HepG2 (cell line): Measurements from ENCODE around the gene BLOC1S1. TPM values are rescaled to one million over a fixed set of nuclear protein-coding genes. Genes with fewer than 3 reads are reported as not detected.

ENCODE experiments used
- DZIP1 ChIP-seq: sonication (generic); formaldehyde crosslinking; IDR thresholded peaks from 2 replicates; pipeline ENCODE4 v1.5.0; 2020; ENCODE audit warnings: mild to moderate bottlenecking, missing genetic modification reagents
- HNF1B ChIP-seq: sonication (generic); formaldehyde crosslinking; IDR thresholded peaks from 2 replicates; pipeline ENCODE4 v1.5.1; 2020; ENCODE audit warnings: mild to moderate bottlenecking, moderate library complexity, missing genetic modification reagents
- HNRNPLL ChIP-seq: fragments of 200-400 bp; formaldehyde crosslinking; IDR thresholded peaks from 2 replicates; pipeline ENCODE4 v1.6.1; 2017; ENCODE audit warnings: mild to moderate bottlenecking, low read depth, low read length; ENCODE audit not compliant: poor library complexity, severe bottlenecking
- IKZF1 ChIP-seq: fragments of 450-650 bp; IDR thresholded peaks from 2 replicates; pipeline ENCODE4 v1.7.1; 2016
- RFXAP ChIP-seq: sonication (generic); formaldehyde crosslinking; IDR thresholded peaks from 2 replicates; pipeline ENCODE4 v1.4.0; 2020; ENCODE audit warnings: missing genetic modification reagents, borderline replicate concordance
- SUZ12 ChIP-seq: fragments of 150-350 bp; IDR thresholded peaks from 2 replicates; pipeline ENCODE4 v1.6.1; 2014; ENCODE audit warnings: low read depth, low read length
- TARDBP ChIP-seq: sonication (generic); formaldehyde crosslinking; IDR thresholded peaks from 2 replicates; pipeline ENCODE4 v1.8.0; 2022; ENCODE audit warnings: mild to moderate bottlenecking, missing genetic modification reagents
- ZBED4 ChIP-seq: sonication (generic); formaldehyde crosslinking; IDR thresholded peaks from 2 replicates; pipeline ENCODE4 v1.4.0; 2020; ENCODE audit warnings: missing genetic modification reagents, borderline replicate concordance
- ZNF138 ChIP-seq: sonication (generic); formaldehyde crosslinking; IDR thresholded peaks from 2 replicates; pipeline ENCODE4 v1.5.0; 2020; ENCODE audit warnings: mild to moderate bottlenecking, low read depth, missing genetic modification reagents
- ZNF30 ChIP-seq: sonication (generic); formaldehyde crosslinking; IDR thresholded peaks from 2 replicates; pipeline ENCODE4 v1.5.0; 2020; ENCODE audit warnings: mild to moderate bottlenecking, missing genetic modification reagents
- ZNF350 ChIP-seq: sonication (generic); formaldehyde crosslinking; IDR thresholded peaks from 2 replicates; pipeline ENCODE4 v1.4.0; 2020; ENCODE audit warnings: mild to moderate bottlenecking, low read depth, missing genetic modification reagents, borderline replicate concordance
- ZNF512 ChIP-seq: sonication (generic); formaldehyde crosslinking; IDR thresholded peaks from 2 replicates; pipeline ENCODE4 v1.4.0; 2020; ENCODE audit warnings: mild to moderate bottlenecking, missing genetic modification reagents
- ZNF83 ChIP-seq: sonication (generic); formaldehyde crosslinking; IDR thresholded peaks from 2 replicates; pipeline ENCODE4 v1.4.0; 2020; ENCODE audit warnings: missing genetic modification reagents, mild to moderate bottlenecking, borderline replicate concordance
- ZNF850 ChIP-seq: sonication (generic); formaldehyde crosslinking; conservative IDR thresholded peaks from 2 replicates; pipeline ENCODE4 v1.9.0; 2021; ENCODE audit warnings: mild to moderate bottlenecking, missing genetic modification reagents
- ZNF879 ChIP-seq: sonication (generic); formaldehyde crosslinking; IDR thresholded peaks from 2 replicates; pipeline ENCODE4 v1.8.1; 2023; ENCODE audit warnings: missing genetic modification reagents
- ZSCAN22 ChIP-seq: sonication (generic); formaldehyde crosslinking; IDR thresholded peaks from 2 replicates; pipeline ENCODE4 v1.4.0; 2020; ENCODE audit warnings: mild to moderate bottlenecking, missing genetic modification reagents
- ZSCAN25 ChIP-seq: sonication (generic); formaldehyde crosslinking; IDR thresholded peaks from 2 replicates; pipeline ENCODE4 v1.8.0; 2022; ENCODE audit warnings: mild to moderate bottlenecking, missing genetic modification reagents
- ZSCAN31 ChIP-seq: sonication (generic); formaldehyde crosslinking; IDR thresholded peaks from 2 replicates; pipeline ENCODE4 v1.5.0; 2020; ENCODE audit warnings: low read depth, mild to moderate bottlenecking, missing genetic modification reagents
- ZSCAN9 ChIP-seq: IDR thresholded peaks from 2 replicates; pipeline ENCODE4 v1.6.1; 2016; ENCODE audit warnings: borderline replicate concordance
- polyA plus RNA-seq, 8 experiments: library from polyadenylated mRNA; depleted of rRNA in 3 of 8; stranded (reverse) in 7 of 8; unstranded in 1 of 8; fragments of >200 nt; fragmentation: Illumina TruSeq in 4 of 8; extraction: Trizol in 4 of 8; gene quantifications; 2 replicates each; pipeline versions ENCODE4 v1.2.1 to v1.2.3, GENCODE V29; 2011 to 2016; ENCODE audit warnings: low read depth in 4 of 8, missing spikeins in 1 of 8, mixed read lengths in 1 of 8; ENCODE audit not compliant: insufficient read depth in 1 of 8
- total RNA-seq, 5 experiments: library from RNA; depleted of rRNA; stranded (reverse); fragments of >200 nt; fragmentation: Illumina TruSeq; extraction: Trizol; gene quantifications; 2 replicates each; pipeline ENCODE4 v1.2.3, GENCODE V29; 2016; ENCODE audit warnings: low read depth in 1 of 5

Gene BLOC1S1
- total and polyA plus RNA-seq, 2 of the 13 experiments (the other 11 are each of a cell fraction or from before 2014, with no cell fraction given) = 55.1 to 95.3 TPM

- TF ChIP-seq ZNF879 (CRISPR knock-in tag) (no peak), SUZ12 (no peak), ZSCAN22 (no peak), ZNF30 (no peak), HNF1B (CRISPR knock-in tag) (peak; percentile 38), ZNF138 (CRISPR knock-in tag) (no peak), ZNF350 (CRISPR knock-in tag) (no peak), RFXAP (CRISPR knock-in tag) (no peak), HNRNPLL (peak; percentile 26), ZNF512 (CRISPR knock-in tag) (no peak), ZSCAN31 (CRISPR knock-in tag) (peak; percentile 65; the same call in 1 of the 2 replicates), ZNF83 (CRISPR knock-in tag) (no peak), ZBED4 (CRISPR knock-in tag) (no peak; the same call in 1 of the 2 replicates), ZSCAN25 (CRISPR knock-in tag) (peak; percentile 46; the same call in 1 of the 2 replicates), ZNF850 (CRISPR knock-in tag) (no peak), TARDBP (CRISPR knock-in tag) (no peak; the same call in 1 of the 2 replicates), DZIP1 (CRISPR knock-in tag) (no peak), ZSCAN9 (no peak; the same call in 1 of the 2 replicates), IKZF1 (no peak)
Measured at GRCh38 chr12:55728939-55729818, 13.3 kb downstream of the BLOC1S1 start, which contains the start of gene CD63 (continued).
